Body of pancreas (tissue), 4 donors: Measurements from ENCODE around the gene SOAT2. TPM values are rescaled to one million over a fixed set of nuclear protein-coding genes. Genes with fewer than 3 reads are reported as not detected.

Source experiments
- ATAC-seq: fragments of 150-250 bp; one replicate; pipeline ENCODE4 v1.9.1; 2016
- DNase-seq, 4 donors: peaks; one replicate each; pipeline ENCODE4 v3.0.0-alpha.2; 2019
- H3K27ac ChIP-seq, 4 donors: fragments of 200-600 bp; sonication (generic); 1 replicate in 3 of 4; 2 replicates in 1 of 4; pipeline versions ENCODE4 v1.5.1 to v1.6.1; 2016 to 2019; ENCODE audit warnings: mild to moderate bottlenecking in 1 of 4, mixed read lengths in 1 of 4, moderate library complexity in 1 of 4
- H3K27me3 ChIP-seq, 2 donors: fragments of 200-600 bp; sonication (generic); one replicate each; pipeline ENCODE4 v1.6.0; 2016; ENCODE audit warnings: mild to moderate bottlenecking in 1 of 2
- H3K36me3 ChIP-seq, 2 donors: fragments of 200-600 bp; sonication (generic); replicated peaks in 1 of 2; 2 replicates each; pipeline ENCODE4 v1.5.1; 2016; ENCODE audit warnings: low read depth in 2 of 2; ENCODE audit not compliant: insufficient read depth in 1 of 2
- H3K4me1 ChIP-seq: fragments of 200-600 bp; sonication (generic); one replicate; pipeline ENCODE4 v1.6.0; 2016
- H3K4me3 ChIP-seq, 2 donors: fragments of 200-600 bp; sonication (generic); 1 replicate in 1 of 2; 2 replicates in 1 of 2; pipeline ENCODE4 v1.5.1; 2016 to 2019
- H3K9me3 ChIP-seq, 3 donors: fragments of 200-600 bp; sonication (generic); 1 replicate in 2 of 3; 2 replicates in 1 of 3; pipeline ENCODE4 v1.5.1; 2016
- POLR2A ChIP-seq, 3 donors: fragments of 450-650 bp; IDR thresholded peaks; one replicate each; pipeline ENCODE4 v1.6.1; 2016; ENCODE audit warnings: antibody characterized with exemption in 3 of 3, mild to moderate bottlenecking in 2 of 3
- WGBS, 2 donors: methylation state at CpG; one replicate each; pipeline ENCODE4 v1.1.5; 2017; 5-methylcytosine and 5-hydroxymethylcytosine counted together
- intact Hi-C: fragments of 100-400 bp; cut with DNase I; formaldehyde crosslinking; loops from one replicate; pipeline ENCODE4 v1.15.1; 2023
- total RNA-seq, 2 donors: library from RNA; depleted of rRNA; stranded (reverse); fragments of >200 nt; gene quantifications; one replicate each; pipeline ENCODE4 v1.1.0, GENCODE V29; 2016
- TF ChIP-seq, protein P1 (sequence below), 7 experiments: fragments of 450-650 bp in 4 of 7; fragments of 200-600 bp in 3 of 7; sonication (generic) in 3 of 7; IDR thresholded peaks; one replicate each; pipeline ENCODE4 v1.5.1; 2016 to 2019; ENCODE audit warnings: antibody characterized with exemption in 7 of 7

The SOAT2 gene
- not detected for total RNA-seq

DNA sequence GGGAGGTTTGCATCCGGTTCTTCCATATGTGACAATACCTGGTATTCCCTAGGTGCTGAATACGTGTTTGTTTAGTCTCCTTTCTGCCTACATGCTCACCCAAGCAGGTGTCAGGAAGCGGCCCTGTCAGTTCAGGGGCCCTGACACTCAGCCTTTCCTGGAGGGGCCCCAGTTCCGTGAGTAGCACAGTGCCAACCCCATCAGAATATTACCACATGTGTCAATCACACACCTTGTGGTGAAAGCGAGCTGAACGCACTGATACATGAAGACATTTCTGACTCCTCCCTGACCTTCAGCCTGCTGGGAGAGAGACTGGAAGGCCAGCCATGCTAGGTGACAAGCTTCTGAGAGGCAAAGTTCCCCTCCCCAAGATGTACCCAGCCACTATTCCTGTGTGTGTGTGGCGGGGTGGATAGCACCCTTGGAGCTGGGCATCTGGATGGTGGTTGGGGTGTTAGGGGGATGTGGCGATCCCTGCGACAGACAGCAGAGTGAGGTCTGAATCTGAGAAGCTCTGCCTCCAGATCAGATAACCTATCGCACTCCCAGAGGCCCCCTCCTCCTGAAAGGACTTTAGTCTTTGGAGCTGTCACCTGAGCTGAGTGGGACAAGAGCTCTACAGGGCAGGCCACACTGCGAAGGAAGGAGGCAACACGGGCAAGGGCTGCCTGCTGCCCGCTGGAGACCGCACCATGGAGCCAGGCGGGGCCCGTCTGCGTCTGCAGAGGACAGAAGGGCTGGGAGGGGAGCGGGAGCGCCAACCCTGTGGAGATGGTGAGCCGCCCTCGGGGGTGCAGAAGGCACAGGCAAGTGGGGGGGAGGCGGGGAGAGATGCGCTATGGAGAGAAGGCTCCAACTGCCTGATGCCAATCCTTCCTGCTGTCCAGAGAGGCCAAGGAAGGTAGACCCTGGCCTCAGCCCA is at the start of gene SOAT2:
Gene SOAT2 (plus strand): TSS at position 604 of the 925 bp plus-strand sequence. CDS start 92 bp downstream, at position 696.
- Histone ChIP-seq H3K4me3 (no peak within 1 kb of the TSS), H3K36me3 (no peaks in the 10 kb centered on the region), H3K27ac (peak within 1 kb of the TSS; percentile 60 to 82 (median 78)), H3K4me1 (peaks cover 33% of the 10 kb centered on the region), H3K27me3 (no peaks in the 10 kb centered on the region), H3K9me3 (no peaks in the 10 kb centered on the region)
- DNase-seq (no peak), ATAC-seq (no peak)
- no peak for TF ChIP-seq POLR2A (IDR thresholded peaks at IDR 0.05)
- TF ChIP-seq, protein P1, sequence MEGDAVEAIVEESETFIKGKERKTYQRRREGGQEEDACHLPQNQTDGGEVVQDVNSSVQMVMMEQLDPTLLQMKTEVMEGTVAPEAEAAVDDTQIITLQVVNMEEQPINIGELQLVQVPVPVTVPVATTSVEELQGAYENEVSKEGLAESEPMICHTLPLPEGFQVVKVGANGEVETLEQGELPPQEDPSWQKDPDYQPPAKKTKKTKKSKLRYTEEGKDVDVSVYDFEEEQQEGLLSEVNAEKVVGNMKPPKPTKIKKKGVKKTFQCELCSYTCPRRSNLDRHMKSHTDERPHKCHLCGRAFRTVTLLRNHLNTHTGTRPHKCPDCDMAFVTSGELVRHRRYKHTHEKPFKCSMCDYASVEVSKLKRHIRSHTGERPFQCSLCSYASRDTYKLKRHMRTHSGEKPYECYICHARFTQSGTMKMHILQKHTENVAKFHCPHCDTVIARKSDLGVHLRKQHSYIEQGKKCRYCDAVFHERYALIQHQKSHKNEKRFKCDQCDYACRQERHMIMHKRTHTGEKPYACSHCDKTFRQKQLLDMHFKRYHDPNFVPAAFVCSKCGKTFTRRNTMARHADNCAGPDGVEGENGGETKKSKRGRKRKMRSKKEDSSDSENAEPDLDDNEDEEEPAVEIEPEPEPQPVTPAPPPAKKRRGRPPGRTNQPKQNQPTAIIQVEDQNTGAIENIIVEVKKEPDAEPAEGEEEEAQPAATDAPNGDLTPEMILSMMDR (IDR thresholded peaks at IDR 0.05) = no peak
- intact Hi-C loops = loop anchor here (5.0 kb wide), 1 partner anchor 36 kb away; no protein-coding TSS in a partner anchor
- 68 to 69% methylated on average over 16 to 19 of the region's 23 CpGs for WGBS, 2 donors

DNA sequence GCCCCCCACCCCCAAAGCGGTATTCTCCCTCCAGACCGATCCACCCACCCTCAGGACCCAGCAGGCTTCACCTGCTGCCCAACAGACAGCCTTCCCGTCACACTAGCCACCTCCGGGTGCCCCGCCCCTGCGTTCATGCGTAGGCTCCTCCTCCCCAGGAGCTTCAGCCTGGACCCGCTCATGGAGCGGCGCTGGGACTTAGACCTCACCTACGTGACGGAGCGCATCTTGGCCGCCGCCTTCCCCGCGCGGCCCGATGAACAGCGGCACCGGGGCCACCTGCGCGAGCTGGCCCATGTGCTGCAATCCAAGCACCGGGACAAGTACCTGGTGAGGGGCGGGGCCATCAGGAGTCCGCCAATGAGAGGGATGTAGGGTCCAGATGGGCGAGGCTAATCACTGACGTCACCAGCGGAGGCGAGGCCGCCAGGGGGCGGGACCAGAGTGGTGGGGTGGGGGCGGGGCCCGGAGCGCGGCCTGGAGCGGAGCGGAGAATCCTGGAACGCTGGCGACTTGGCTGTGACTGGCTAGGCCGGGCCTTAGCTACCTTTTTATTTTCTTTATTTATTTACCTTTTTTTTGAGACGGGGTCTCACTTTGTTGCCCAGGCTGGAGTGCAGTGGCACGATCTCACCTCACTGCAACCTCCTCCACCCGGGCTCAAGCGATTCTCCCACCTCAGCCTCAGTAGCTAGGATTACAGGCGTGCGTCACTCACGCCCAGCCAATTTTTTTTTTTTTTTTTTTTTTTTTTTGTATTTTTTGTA is 49.0 kb upstream of the SOAT2 start:
- Histone ChIP-seq H3K27me3 (no peaks in the 10 kb centered on the region), H3K9me3 (no peaks in the 10 kb centered on the region), H3K27ac (peak overlapping the region; percentile 95 to 99 (median 98)), H3K36me3 (no peaks in the 10 kb centered on the region), H3K4me3 (peak overlapping the region; percentile 16 to 26), H3K4me1 (peaks cover 61% of the 10 kb centered on the region)
- TF ChIP-seq, protein P1 (IDR thresholded peaks at IDR 0.05) = peak in 1 of 7 experiments; percentile 6
- peak; percentile 87 to 95 (median 92) for TF ChIP-seq POLR2A (IDR thresholded peaks at IDR 0.05)
- peak; percentile 98 to 99 (median 98) for DNase-seq
- intact Hi-C loops = no loop called here
- WGBS, 2 donors = 4 to 5% methylated on average over 27 to 48 of the region's 48 CpGs
- peak; percentile 85 for ATAC-seq

- no peaks in the 10 kb centered on the region for H3K9me3 ChIP-seq
- intact Hi-C loops = no loop called here
- no peaks in the 10 kb centered on the region for H3K27me3 ChIP-seq
- H3K4me1 ChIP-seq = peaks cover 58% of the 10 kb centered on the region
- TF ChIP-seq, protein P1 (IDR thresholded peaks at IDR 0.05) = no peak
- no peak for TF ChIP-seq POLR2A (IDR thresholded peaks at IDR 0.05)
- ATAC-seq (no peak), DNase-seq (peak in 2 of 4 donors; percentile 7 to 20)
- peak overlapping the region in 1 of 4 donors; percentile 95 for H3K27ac ChIP-seq
- 76 to 84% methylated on average over 15 of the region's 15 CpGs for WGBS, 2 donors
- H3K4me3 ChIP-seq = no peak overlapping the region
- H3K36me3 ChIP-seq = no peaks in the 10 kb centered on the region
These were observed 47.6 kb upstream of the SOAT2 start for GRCh38 chr12:53055471-53056266.

GRCh38 chr12:53056296-53056695 is 47.0 kb upstream of the SOAT2 start:
- DNase-seq (no peak), ATAC-seq (no peak)
- no peak for TF ChIP-seq POLR2A (IDR thresholded peaks at IDR 0.05)
- TF ChIP-seq, protein P1 (IDR thresholded peaks at IDR 0.05) = no peak
- Histone ChIP-seq H3K36me3 (no peaks in the 10 kb centered on the region), H3K27ac (no peak overlapping the region), H3K4me3 (no peak overlapping the region), H3K4me1 (peaks cover 58% of the 10 kb centered on the region), H3K9me3 (no peaks in the 10 kb centered on the region), H3K27me3 (no peaks in the 10 kb centered on the region)
- intact Hi-C loops = no loop called here
- 86 to 87% methylated on average over 5 of the region's 5 CpGs for WGBS, 2 donors
